Measurements from ENCODE around the gene C1orf21.

The C1orf21 gene

GRCh38 chr1:184541537-184542152 is 154.8 kb downstream of the C1orf21 start:
- no peak for TF ChIP-seq CTCF (IDR thresholded peaks at IDR 0.05; ENCODE audit: control insufficient read depth, insufficient read depth, low read depth, low read length, missing control alignments)
- no peak overlapping the region for H3K4me3 ChIP-seq (ENCODE audit: control insufficient read depth, low read depth, low read length)
- DNase-seq (ENCODE audit: low read depth): no peak

GRCh38 chr1:184542291-184542690 is 155.5 kb downstream of the C1orf21 start:
- H3K4me3 ChIP-seq (ENCODE audit: control insufficient read depth, low read depth, low read length): no peak overlapping the region
- no peak for DNase-seq (ENCODE audit: low read depth)
- TF ChIP-seq CTCF (IDR thresholded peaks at IDR 0.05; ENCODE audit: control insufficient read depth, insufficient read depth, low read depth, low read length, missing control alignments): no peak

- TF ChIP-seq CTCF (IDR thresholded peaks at IDR 0.05; ENCODE audit: control insufficient read depth, insufficient read depth, low read depth, low read length, missing control alignments): no peak
- H3K4me3 ChIP-seq (ENCODE audit: control insufficient read depth, low read depth, low read length): no peak overlapping the region
- peak; percentile 60 for DNase-seq (ENCODE audit: low read depth)
These were observed 158.8 kb downstream of the C1orf21 start for GRCh38 chr1:184545601-184546000.

- no peak overlapping the region for H3K4me3 ChIP-seq (ENCODE audit: control insufficient read depth, low read depth, low read length)
- DNase-seq (ENCODE audit: low read depth): no peak
- TF ChIP-seq CTCF (IDR thresholded peaks at IDR 0.05; ENCODE audit: control insufficient read depth, insufficient read depth, low read depth, low read length, missing control alignments): no peak
These were observed 165.6 kb downstream of the C1orf21 start for GRCh38 chr1:184552446-184552845.

GRCh38 chr1:184553845-184554244 is 167.0 kb downstream of the C1orf21 start:
- no peak overlapping the region for H3K4me3 ChIP-seq (ENCODE audit: control insufficient read depth, low read depth, low read length)
- no peak for TF ChIP-seq CTCF (IDR thresholded peaks at IDR 0.05; ENCODE audit: control insufficient read depth, insufficient read depth, low read depth, low read length, missing control alignments)
- no peak for DNase-seq (ENCODE audit: low read depth)

- no peak for TF ChIP-seq CTCF (IDR thresholded peaks at IDR 0.05; ENCODE audit: control insufficient read depth, insufficient read depth, low read depth, low read length, missing control alignments)
- no peak for DNase-seq (ENCODE audit: low read depth)
- H3K4me3 ChIP-seq (ENCODE audit: control insufficient read depth, low read depth, low read length): no peak overlapping the region
These were observed 169.1 kb downstream of the C1orf21 start for GRCh38 chr1:184555665-184556641.
